OCI-LY1 (cell line): ENCODE data around the gene MBD5.

Experiments used
- CTCF ChIP-seq: fragments of 200-600 bp; sonication (generic), shearing (Covaris generic); IDR thresholded peaks from 2 replicates; pipeline ENCODE4 v1.5.1; 2017; ENCODE audit warnings: mild to moderate bottlenecking, antibody characterized with exemption, low read length, moderate library complexity, mixed read lengths
- EZH2 ChIP-seq: fragments of 200-600 bp; sonication (generic), shearing (Covaris generic); IDR thresholded peaks from 2 replicates; pipeline ENCODE4 v1.8.0; 2017; ENCODE audit warnings: borderline replicate concordance, mixed run types, mild to moderate bottlenecking, antibody characterized with exemption, low read length, moderate library complexity, mixed read lengths

- TF ChIP-seq CTCF (no peak), EZH2 (no peak)
Measured at GRCh38 chr2:148259674-148260073, 238.8 kb downstream of the MBD5 start.
